Measurements from ENCODE around the gene TAF15. TPM values are rescaled to one million over a fixed set of nuclear protein-coding genes. Genes with fewer than 3 reads are reported as not detected.

Gene TAF15
- total and polyA plus RNA-seq, 2 donors (not counting 1 experiment from before 2014, with no cell fraction given), result 51.0 to 246 TPM

GRCh38 chr17:35892091-35893035, 83.1 kb downstream of the TAF15 start:
- Histone ChIP-seq H3K4me1 (ENCODE audit: control insufficient read depth in 2 of 2, insufficient read depth in 2 of 2, low read length in 2 of 2) (no peaks in the 10 kb centered on the region), H3K4me2 (replicated peaks; ENCODE audit: low read depth, low read length, poor library complexity, severe bottlenecking) (no peak overlapping the region), H3K9me3 (ENCODE audit: control extremely low read depth in 1 of 3, control insufficient read depth in 2 of 3, insufficient read depth in 1 of 3, low read length in 2 of 3) (peaks cover 0 to 2% (median 0%) of the 10 kb centered on the region in 3 donors), H2AFZ (ENCODE audit: insufficient read depth, low read depth, low read length, poor library complexity, severe bottlenecking) (no peak overlapping the region), H3K4me3 (ENCODE audit: control extremely low read depth in 1 of 5, extremely low read depth in 1 of 5, insufficient read depth in 1 of 5, low read depth in 2 of 5, low read length in 4 of 5) (no peak overlapping the region), H3K9ac (ENCODE audit: low read length) (no peak overlapping the region), H3K36me3 (replicated peaks in 1 of 2; ENCODE audit: control extremely low read depth in 1 of 2, control insufficient read depth in 1 of 2, extremely low read depth in 1 of 2, insufficient read depth in 2 of 2, low read length in 1 of 2) (no peaks in the 10 kb centered on the region), H3K27ac (ENCODE audit: low read length in 2 of 2) (no peak overlapping the region), H3K79me2 (ENCODE audit: control insufficient read depth, insufficient read depth, low read length) (no peaks in the 10 kb centered on the region), H4K20me1 (ENCODE audit: control insufficient read depth, insufficient read depth, low read length, poor library complexity, severe bottlenecking) (no peaks in the 10 kb centered on the region), H3K27me3 (replicated peaks in 1 of 4; ENCODE audit: control extremely low read depth in 1 of 4, control insufficient read depth in 3 of 4, insufficient read depth in 4 of 4, low read length in 3 of 4) (peaks cover 0 to 6% (median 0%) of the 10 kb centered on the region in 4 experiments)
- intact Hi-C loops (cut with micrococcal nuclease), result no loop called here
- Mint-ChIP-seq H3K27me3 (peaks cover 6% of the 10 kb centered on the region), H3K9me3 (ENCODE audit: insufficient read depth) (no peaks in the 10 kb centered on the region), H3K27ac (no peak overlapping the region), H3K4me1 (no peaks in the 10 kb centered on the region), H3K4me3 (no peak overlapping the region)
- CTCF ChIA-PET, result no interaction called here
- POLR2A ChIA-PET, result interaction anchor here (0.7 kb wide), 1 partner anchor 64 kb away, joined by 3 read pairs; no protein-coding TSS in a partner anchor
- TF ChIP-seq EZH2 (IDR thresholded peaks at IDR 0.05; ENCODE audit: borderline replicate concordance, insufficient read depth, low read depth, low read length, poor library complexity, severe bottlenecking) (no peak), CTCF (IDR thresholded peaks at IDR 0.05) (no peak)
- no peak for DNase-seq
- no peak for ATAC-seq (ENCODE audit: low read depth)
- no CpG with 5 or more reads among the region's 6 CpGs for WGBS (ENCODE audit: insufficient coverage)

- Histone ChIP-seq H3K27me3 (replicated peaks in 1 of 4; ENCODE audit: control extremely low read depth in 1 of 4, control insufficient read depth in 3 of 4, insufficient read depth in 4 of 4, low read length in 3 of 4) (peaks cover 0 to 6% (median under 1%) of the 10 kb centered on the region in 4 experiments), H3K36me3 (replicated peaks in 1 of 2; ENCODE audit: control extremely low read depth in 1 of 2, control insufficient read depth in 1 of 2, extremely low read depth in 1 of 2, insufficient read depth in 2 of 2, low read length in 1 of 2) (no peaks in the 10 kb centered on the region), H3K27ac (ENCODE audit: low read length in 2 of 2) (no peak overlapping the region), H3K9me3 (ENCODE audit: control extremely low read depth in 1 of 3, control insufficient read depth in 2 of 3, insufficient read depth in 1 of 3, low read length in 2 of 3) (peaks cover 0 to 2% (median 0%) of the 10 kb centered on the region in 3 donors), H4K20me1 (ENCODE audit: control insufficient read depth, insufficient read depth, low read length, poor library complexity, severe bottlenecking) (no peaks in the 10 kb centered on the region), H3K4me1 (ENCODE audit: control insufficient read depth in 2 of 2, insufficient read depth in 2 of 2, low read length in 2 of 2) (no peaks in the 10 kb centered on the region), H3K9ac (ENCODE audit: low read length) (no peak overlapping the region), H3K4me3 (ENCODE audit: control extremely low read depth in 1 of 5, extremely low read depth in 1 of 5, insufficient read depth in 1 of 5, low read depth in 2 of 5, low read length in 4 of 5) (no peak overlapping the region), H3K79me2 (ENCODE audit: control insufficient read depth, insufficient read depth, low read length) (no peaks in the 10 kb centered on the region), H2AFZ (ENCODE audit: insufficient read depth, low read depth, low read length, poor library complexity, severe bottlenecking) (no peak overlapping the region), H3K4me2 (replicated peaks; ENCODE audit: low read depth, low read length, poor library complexity, severe bottlenecking) (no peak overlapping the region)
- no peak overlapping the region for H3K4me3 Mint-ChIP-seq
- WGBS (ENCODE audit: insufficient coverage), result 100% methylated on average over 1 of the region's 4 CpGs
- H3K27me3 Mint-ChIP-seq, result peaks cover 6% of the 10 kb centered on the region
- ChIA-PET POLR2A (no interaction called here), CTCF (no interaction called here)
- intact Hi-C loops (cut with micrococcal nuclease), result no loop called here
- ATAC-seq (ENCODE audit: low read depth) (no peak), DNase-seq (no peak)
- no peaks in the 10 kb centered on the region for H3K9me3 Mint-ChIP-seq (ENCODE audit: insufficient read depth)
- no peak overlapping the region for H3K27ac Mint-ChIP-seq
- TF ChIP-seq CTCF (IDR thresholded peaks at IDR 0.05), result no peak
- TF ChIP-seq EZH2 (IDR thresholded peaks at IDR 0.05; ENCODE audit: borderline replicate concordance, insufficient read depth, low read depth, low read length, poor library complexity, severe bottlenecking), result no peak
- H3K4me1 Mint-ChIP-seq, result no peaks in the 10 kb centered on the region
Observed at GRCh38 chr17:35893751-35894150, 84.5 kb downstream of the TAF15 start.

Data from B cell (primary cell).